CD14-positive monocyte (primary cell): Measurements from ENCODE around the gene CDH23. TPM values are rescaled to one million over a fixed set of nuclear protein-coding genes. Genes with fewer than 3 reads are reported as not detected.

Source experiments
- DNase-seq, 3 donors: peaks; one replicate each; pipeline ENCODE4 v3.0.0-alpha.2; 2011 to 2022
- H2AFZ ChIP-seq: 2 replicates; pipeline ENCODE4 v1.6.0; 2012; ENCODE audit warnings: mild to moderate bottlenecking, low read depth, low read length, inconsistent platforms; ENCODE audit not compliant: insufficient read depth, poor library complexity, severe bottlenecking
- H3K27ac ChIP-seq, 2 donors: 1 replicate in 1 of 2; 2 replicates in 1 of 2; pipeline ENCODE4 v1.5.1; 2012 to 2013; ENCODE audit warnings: low read length in 2 of 2, control low read depth in 1 of 2, inconsistent platforms in 1 of 2, low read depth in 1 of 2, mild to moderate bottlenecking in 1 of 2
- H3K27me3 ChIP-seq, 2 donors: one replicate each; pipeline versions ENCODE4 v1.6.0 to v1.6.1; 2011 to 2013; ENCODE audit warnings: low read length in 2 of 2; ENCODE audit not compliant: control insufficient read depth in 2 of 2, insufficient read depth in 2 of 2
- H3K36me3 ChIP-seq, 2 donors: replicated peaks in 1 of 2; 1 replicate in 1 of 2; 2 replicates in 1 of 2; pipeline versions ENCODE4 v1.5.1 to v1.6.1; 2012 to 2013; ENCODE audit warnings: low read length in 2 of 2, control low read depth in 1 of 2, inconsistent platforms in 1 of 2, mild to moderate bottlenecking in 1 of 2; ENCODE audit not compliant: insufficient read depth in 2 of 2, control insufficient read depth in 1 of 2
- H3K4me1 ChIP-seq, 2 donors: 1 replicate in 1 of 2; 2 replicates in 1 of 2; pipeline versions ENCODE4 v1.5.1 to v1.6.1; 2012 to 2013; ENCODE audit warnings: low read length in 2 of 2, control low read depth in 1 of 2, inconsistent platforms in 1 of 2, mild to moderate bottlenecking in 1 of 2, moderate library complexity in 1 of 2; ENCODE audit not compliant: insufficient read depth in 2 of 2, control insufficient read depth in 1 of 2
- H3K4me2 ChIP-seq: replicated peaks from 2 replicates; pipeline ENCODE3; 2012; ENCODE audit warnings: low read length, moderate library complexity, mild to moderate bottlenecking; ENCODE audit not compliant: poor library complexity, severe bottlenecking; ENCODE audit errors: extremely low read depth
- H3K4me3 ChIP-seq, 3 experiments: fragments of 200-600 bp in 1 of 3; sonication (generic) in 1 of 3; replicated peaks in 1 of 3; 1 replicate in 2 of 3; 2 replicates in 1 of 3; pipeline ENCODE4 v1.5.1; 2011 to 2013; ENCODE audit warnings: low read length in 3 of 3, mild to moderate bottlenecking in 3 of 3, control low read depth in 2 of 3, low read depth in 2 of 3, inconsistent platforms in 1 of 3, moderate library complexity in 1 of 3
- H3K79me2 ChIP-seq: 2 replicates; pipeline ENCODE4 v1.6.0; 2012; ENCODE audit warnings: mild to moderate bottlenecking, control low read depth, inconsistent platforms, low read length, moderate library complexity; ENCODE audit not compliant: insufficient read depth
- H3K9ac ChIP-seq: 2 replicates; pipeline ENCODE4 v1.6.0; 2017; ENCODE audit warnings: low read length, mild to moderate bottlenecking; ENCODE audit not compliant: insufficient read depth, poor library complexity, severe bottlenecking
- H3K9me3 ChIP-seq, 2 donors: replicated peaks in 1 of 2; 1 replicate in 1 of 2; 2 replicates in 1 of 2; pipeline versions ENCODE4 v1.5.1 to v1.6.1; 2012 to 2013; ENCODE audit warnings: low read length in 2 of 2, control low read depth in 1 of 2; ENCODE audit not compliant: control insufficient read depth in 1 of 2, insufficient read depth in 1 of 2
- H4K20me1 ChIP-seq: 2 replicates; pipeline ENCODE4 v1.6.0; 2012; ENCODE audit warnings: mild to moderate bottlenecking, low read length, control low read depth, moderate library complexity; ENCODE audit not compliant: insufficient read depth
- H3K27ac Mint-ChIP-seq, 7 donors: one replicate each; pipeline ENCODE4 v1.8.0; 2020; ENCODE audit warnings: mild to moderate bottlenecking in 7 of 7, mixed read lengths in 7 of 7, moderate library complexity in 6 of 7, inconsistent platforms in 2 of 7
- H3K27me3 Mint-ChIP-seq, 3 donors: one replicate each; pipeline ENCODE4 v1.8.0; 2021 to 2022; ENCODE audit warnings: low read depth in 3 of 3, mild to moderate bottlenecking in 3 of 3, mixed read lengths in 3 of 3, moderate library complexity in 3 of 3, inconsistent platforms in 1 of 3
- H3K36me3 Mint-ChIP-seq, 2 donors: one replicate each; pipeline ENCODE4 v1.8.0; 2020; ENCODE audit warnings: mixed read lengths in 2 of 2, inconsistent platforms in 1 of 2, mild to moderate bottlenecking in 1 of 2
- H3K4me1 Mint-ChIP-seq: one replicate; pipeline ENCODE4 v1.8.0; 2020; ENCODE audit warnings: mild to moderate bottlenecking, mixed read lengths
- H3K4me3 Mint-ChIP-seq, 2 donors: one replicate each; pipeline ENCODE4 v1.8.0; 2020; ENCODE audit warnings: mild to moderate bottlenecking in 2 of 2, mixed read lengths in 2 of 2, moderate library complexity in 1 of 2
- H3K9me3 Mint-ChIP-seq, 7 donors: one replicate each; pipeline ENCODE4 v1.8.0; 2020 to 2022; ENCODE audit warnings: mixed read lengths in 7 of 7, mild to moderate bottlenecking in 6 of 7, moderate library complexity in 6 of 7, inconsistent platforms in 2 of 7
- CTCF ChIP-seq: fragments of 200-600 bp; IDR thresholded peaks from one replicate; pipeline ENCODE4 v1.8.0; 2022; ENCODE audit warnings: antibody characterized with exemption, mild to moderate bottlenecking
- WGBS: methylation state at CpG from one replicate; pipeline ENCODE4 v1.1.5; 2013; ENCODE audit warnings: missing lambda C conversion rate; ENCODE audit not compliant: insufficient coverage; 5-methylcytosine and 5-hydroxymethylcytosine counted together
- intact Hi-C, 2 donors: fragments of 100-400 bp; cut with micrococcal nuclease; formaldehyde crosslinking; loops; one replicate each; pipeline versions ENCODE4 v1.15.0 to v1.15.1; 2023
- polyA plus RNA-seq, 3 donors: library from polyadenylated mRNA; depleted of rRNA in 1 of 3; unstranded in 2 of 3; stranded (reverse) in 1 of 3; fragments of 300-500 nt in 2 of 3; fragments of >200 nt in 1 of 3; fragmentation: Illumina TruSeq in 2 of 3; gene quantifications; 1 replicate in 2 of 3; 2 replicates in 1 of 3; pipeline ENCODE4 v1.2.3, GENCODE V29; 2012 to 2021

CDH23 gene
- polyA plus RNA-seq, 3 donors = 8.2 to 36.2 (median 10.5) TPM

DNA sequence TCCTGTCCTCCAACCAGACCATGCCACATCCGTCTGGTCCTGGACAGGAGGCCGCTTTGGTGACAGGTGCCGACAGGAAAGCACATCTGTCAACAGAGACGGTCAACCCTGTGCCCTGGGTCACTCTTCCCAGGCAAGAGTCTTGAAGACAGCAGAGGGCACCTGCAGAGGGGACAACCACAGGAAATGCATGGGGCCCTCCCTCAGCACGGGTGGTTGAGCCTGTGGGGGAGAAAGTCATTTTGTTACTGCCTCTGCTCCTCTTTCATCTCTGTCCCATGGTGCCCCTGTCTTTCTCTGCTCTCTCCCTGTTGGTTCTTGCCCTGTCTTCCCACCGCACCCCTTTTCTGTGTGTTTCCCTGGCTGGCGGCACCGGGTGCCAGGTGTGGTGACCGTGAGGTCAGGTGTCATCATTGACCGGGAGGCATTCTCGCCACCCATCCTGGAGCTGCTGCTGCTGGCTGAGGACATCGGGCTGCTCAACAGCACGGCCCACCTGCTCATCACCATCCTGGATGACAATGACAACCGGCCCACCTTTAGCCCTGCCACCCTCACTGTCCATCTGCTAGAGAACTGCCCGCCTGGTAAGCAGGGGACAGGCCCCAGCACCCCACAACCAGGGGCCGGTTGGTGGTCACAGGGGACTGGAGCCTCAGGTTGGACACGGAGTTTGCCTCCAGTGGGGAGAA, 394.2 kb downstream of the CDH23 start:
- no peak for TF ChIP-seq CTCF
- Mint-ChIP-seq H3K4me1 (peaks cover 4% of the 10 kb centered on the region), H3K4me3 (no peak overlapping the region), H3K36me3 (no peaks in the 10 kb centered on the region), H3K9me3 (peaks cover 0 to 4% (median 0%) of the 10 kb centered on the region in 7 donors), H3K27me3 (peaks cover 2 to 6% (median 4%) of the 10 kb centered on the region in 3 donors), H3K27ac (no peak overlapping the region)
- no peaks in the 10 kb centered on the region for H3K79me2 ChIP-seq
- peaks cover 3% of the 10 kb centered on the region for H4K20me1 ChIP-seq
- H3K27me3 ChIP-seq = no peaks in the 10 kb centered on the region
- H3K9ac ChIP-seq = no peak overlapping the region
- H3K4me2 ChIP-seq = no peak overlapping the region
- intact Hi-C loops = no loop called here
- H3K27ac ChIP-seq = no peak overlapping the region
- H3K4me1 ChIP-seq = no peaks in the 10 kb centered on the region
- H3K4me3 ChIP-seq = no peak overlapping the region
- DNase-seq = no peak
- WGBS = 88% methylated on average over 13 of the region's 17 CpGs
- no peak overlapping the region for H2AFZ ChIP-seq
- no peaks in the 10 kb centered on the region for H3K9me3 ChIP-seq
- H3K36me3 ChIP-seq = no peaks in the 10 kb centered on the region

GRCh38 chr10:71795248-71795647, 398.5 kb downstream of the CDH23 start:
- Mint-ChIP-seq H3K27me3 (peaks cover 3 to 6% (median 4%) of the 10 kb centered on the region in 3 donors), H3K36me3 (no peaks in the 10 kb centered on the region), H3K27ac (no peak overlapping the region), H3K4me3 (no peak overlapping the region), H3K4me1 (peaks cover 29% of the 10 kb centered on the region), H3K9me3 (peaks cover 0 to 6% (median 0%) of the 10 kb centered on the region in 7 donors)
- no peak for TF ChIP-seq CTCF
- Histone ChIP-seq H3K79me2 (no peaks in the 10 kb centered on the region), H3K27ac (no peak overlapping the region), H3K4me1 (peaks cover 17 to 29% of the 10 kb centered on the region in 2 donors), H3K27me3 (no peaks in the 10 kb centered on the region), H3K36me3 (no peaks in the 10 kb centered on the region), H4K20me1 (peaks cover 4% of the 10 kb centered on the region), H3K4me2 (no peak overlapping the region), H2AFZ (no peak overlapping the region), H3K9ac (no peak overlapping the region), H3K4me3 (no peak overlapping the region), H3K9me3 (no peaks in the 10 kb centered on the region)
- DNase-seq = no peak
- intact Hi-C loops = no loop called here
- 27% methylated on average over 2 of the region's 2 CpGs for WGBS
